CD8-positive, alpha-beta memory T cell (primary cell): ENCODE results near the gene CACNA1G. TPM values are rescaled to one million over a fixed set of nuclear protein-coding genes. Genes with fewer than 3 reads are reported as not detected.

Experiments
- CTCF ChIA-PET: fragments of 350-600 bp; sonication (Branson Sonifier 250); formaldehyde crosslinking; loops from one replicate; lab custom pipeline; 2021; ENCODE audit warnings: antibody characterized with exemption; lab: Charles Lee
- POLR2A ChIA-PET: fragments of 350-600 bp; sonication (Branson Sonifier 250); formaldehyde crosslinking; loops from one replicate; lab custom pipeline; 2021; ENCODE audit warnings: antibody characterized with exemption; lab: Charles Lee
- DNase-seq, 5 donors: peaks; one replicate each; pipeline versions ENCODE4 v3.0.0 to v3.0.0-alpha.2; 2020 to 2022; ENCODE audit warnings: mixed read lengths in 1 of 5
- H3K27ac ChIP-seq: one replicate; pipeline ENCODE4 v1.7.0; 2013; ENCODE audit warnings: low read depth, mild to moderate bottlenecking, low read length, moderate library complexity
- H3K27me3 ChIP-seq: 2 replicates; pipeline ENCODE4 v1.7.0; 2013; ENCODE audit warnings: low read length, mild to moderate bottlenecking; ENCODE audit not compliant: insufficient read depth, poor library complexity, severe bottlenecking
- H3K36me3 ChIP-seq: 2 replicates; pipeline ENCODE4 v1.7.0; 2013; ENCODE audit warnings: mild to moderate bottlenecking, low read length, moderate library complexity; ENCODE audit not compliant: insufficient read depth
- H3K4me1 ChIP-seq: 2 replicates; pipeline ENCODE4 v1.7.0; 2013; ENCODE audit warnings: mild to moderate bottlenecking, low read length, moderate library complexity; ENCODE audit not compliant: insufficient read depth
- H3K4me3 ChIP-seq: 2 replicates; pipeline ENCODE4 v1.7.0; 2013; ENCODE audit warnings: mild to moderate bottlenecking, low read length
- H3K9me3 ChIP-seq: 2 replicates; pipeline ENCODE4 v1.7.0; 2013; ENCODE audit warnings: mild to moderate bottlenecking, low read length
- H3K27ac Mint-ChIP-seq, 8 donors: one replicate each; pipeline ENCODE4 v1.8.0; 2020 to 2021; ENCODE audit warnings: mixed read lengths in 8 of 8, mild to moderate bottlenecking in 6 of 8, inconsistent platforms in 3 of 8, moderate library complexity in 3 of 8
- H3K27me3 Mint-ChIP-seq, 2 donors: one replicate each; pipeline ENCODE4 v1.8.0; 2020 to 2021; ENCODE audit warnings: mixed read lengths in 2 of 2, mild to moderate bottlenecking in 1 of 2, moderate library complexity in 1 of 2
- H3K36me3 Mint-ChIP-seq, 3 donors: one replicate each; pipeline ENCODE4 v1.8.0; 2020 to 2021; ENCODE audit warnings: mixed read lengths in 3 of 3, inconsistent platforms in 1 of 3, mild to moderate bottlenecking in 1 of 3
- H3K4me1 Mint-ChIP-seq, 3 donors: one replicate each; pipeline ENCODE4 v1.8.0; 2020 to 2021; ENCODE audit warnings: mixed read lengths in 3 of 3, inconsistent platforms in 1 of 3, mild to moderate bottlenecking in 1 of 3
- H3K4me3 Mint-ChIP-seq, 7 donors: one replicate each; pipeline ENCODE4 v1.8.0; 2020 to 2021; ENCODE audit warnings: mixed read lengths in 7 of 7, mild to moderate bottlenecking in 6 of 7, moderate library complexity in 4 of 7, inconsistent platforms in 2 of 7
- H3K9me3 Mint-ChIP-seq, 5 donors: one replicate each; pipeline ENCODE4 v1.8.0; 2020 to 2022; ENCODE audit warnings: mixed read lengths in 5 of 5, mild to moderate bottlenecking in 3 of 5, moderate library complexity in 2 of 5, inconsistent platforms in 1 of 5
- polyA plus RNA-seq: library from polyadenylated mRNA; unstranded; fragments of 300-500 nt; fragmentation: Illumina TruSeq; gene quantifications from one replicate; pipeline ENCODE4 v1.2.3, GENCODE V29; 2021
- total RNA-seq, 2 experiments: library from RNA; stranded (reverse); gene quantifications; one replicate each; pipeline ENCODE4 v1.2.3, GENCODE V29; 2021

CACNA1G gene
- total and polyA plus RNA-seq, 3 experiments from 2014 or later = 0.07 TPM; not detected in 2

DNA sequence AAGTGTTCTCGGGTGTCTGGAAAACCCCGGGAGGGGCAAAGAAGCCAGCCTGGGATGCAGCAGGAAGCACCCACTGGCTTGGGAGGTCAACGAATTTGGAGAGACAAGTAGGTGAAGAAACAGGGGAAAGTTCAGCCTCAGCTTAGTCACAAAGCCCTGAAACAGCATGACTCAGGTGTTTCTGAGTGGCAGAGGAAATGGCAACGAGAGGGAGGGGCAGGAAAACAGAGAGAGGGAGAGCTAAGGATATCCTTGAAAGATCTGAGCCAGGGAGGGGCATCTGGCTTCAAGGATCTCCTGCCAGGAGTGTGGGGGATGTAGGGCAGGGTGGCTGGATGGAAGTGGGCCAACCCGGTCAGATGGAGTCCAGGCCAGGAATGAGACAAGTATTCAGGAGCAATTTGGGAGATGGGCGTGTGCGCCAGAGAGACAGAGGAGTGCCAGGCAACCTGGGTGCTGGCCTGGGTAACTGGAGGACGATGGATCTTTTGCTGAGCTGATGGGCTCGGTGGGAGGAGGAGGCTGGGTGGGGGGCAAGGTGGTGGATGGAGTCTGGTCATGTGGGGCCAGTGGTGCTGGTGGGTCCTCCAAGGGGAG is 101.4 kb downstream of the CACNA1G start:
- H3K36me3 Mint-ChIP-seq = no peaks in the 10 kb centered on the region
- ChIA-PET CTCF (no interaction called here), POLR2A (no interaction called here)
- no peaks in the 10 kb centered on the region for H3K4me1 Mint-ChIP-seq
- H3K9me3 Mint-ChIP-seq = no peaks in the 10 kb centered on the region
- Histone ChIP-seq H3K27ac (peak overlapping the region; percentile 53), H3K4me3 (no peak overlapping the region), H3K36me3 (no peaks in the 10 kb centered on the region), H3K4me1 (no peaks in the 10 kb centered on the region), H3K27me3 (no peaks in the 10 kb centered on the region), H3K9me3 (no peaks in the 10 kb centered on the region)
- DNase-seq = no peak
- no peak overlapping the region for H3K4me3 Mint-ChIP-seq
- H3K27ac Mint-ChIP-seq = peak overlapping the region in 1 of 8 donors; percentile 3
- peaks cover 0 to 14% of the 10 kb centered on the region in 2 donors for H3K27me3 Mint-ChIP-seq

DNA sequence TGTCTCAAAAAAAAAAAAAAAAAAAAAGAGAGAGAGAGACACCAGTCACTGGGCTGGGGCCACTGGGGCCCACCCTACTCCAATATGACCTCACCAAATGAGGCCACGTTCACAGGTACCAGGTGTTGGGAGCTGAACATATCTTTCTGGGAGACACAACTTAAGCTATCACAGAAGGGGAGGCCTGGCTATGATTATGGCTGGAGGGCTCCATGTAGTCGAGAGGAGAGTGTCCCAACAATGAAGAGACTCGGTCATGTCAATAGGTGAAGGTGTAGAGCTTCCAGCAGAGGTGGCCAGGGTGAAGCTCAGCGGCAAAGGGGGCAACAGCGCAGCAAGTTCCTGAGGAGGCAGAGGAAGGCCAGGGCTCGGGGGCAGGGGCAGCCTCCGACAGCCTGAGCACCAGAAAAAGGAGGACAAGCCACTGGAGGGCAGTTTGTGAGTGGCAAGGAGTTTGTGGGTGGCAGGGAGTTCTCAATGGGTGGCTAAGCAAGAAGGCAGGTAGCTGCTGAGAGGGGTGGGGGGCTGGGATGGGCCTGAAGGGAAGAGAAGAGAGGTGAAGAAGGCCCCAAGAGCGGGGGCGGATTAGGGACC is 102.2 kb downstream of the CACNA1G start:
- no peak overlapping the region for H3K4me3 ChIP-seq
- ChIA-PET POLR2A (no interaction called here), CTCF (no interaction called here)
- no peaks in the 10 kb centered on the region for H3K4me1 Mint-ChIP-seq
- no peaks in the 10 kb centered on the region for H3K36me3 Mint-ChIP-seq
- no peak for DNase-seq
- H3K4me1 ChIP-seq = no peaks in the 10 kb centered on the region
- H3K27me3 ChIP-seq = no peaks in the 10 kb centered on the region
- peaks cover 0 to 14% of the 10 kb centered on the region in 2 donors for H3K27me3 Mint-ChIP-seq
- peak overlapping the region in 2 of 8 donors; percentile 12 to 39 for H3K27ac Mint-ChIP-seq
- no peaks in the 10 kb centered on the region for H3K36me3 ChIP-seq
- no peak overlapping the region for H3K4me3 Mint-ChIP-seq
- H3K27ac ChIP-seq = no peak overlapping the region
- H3K9me3 Mint-ChIP-seq = no peaks in the 10 kb centered on the region
- H3K9me3 ChIP-seq = no peaks in the 10 kb centered on the region

DNA sequence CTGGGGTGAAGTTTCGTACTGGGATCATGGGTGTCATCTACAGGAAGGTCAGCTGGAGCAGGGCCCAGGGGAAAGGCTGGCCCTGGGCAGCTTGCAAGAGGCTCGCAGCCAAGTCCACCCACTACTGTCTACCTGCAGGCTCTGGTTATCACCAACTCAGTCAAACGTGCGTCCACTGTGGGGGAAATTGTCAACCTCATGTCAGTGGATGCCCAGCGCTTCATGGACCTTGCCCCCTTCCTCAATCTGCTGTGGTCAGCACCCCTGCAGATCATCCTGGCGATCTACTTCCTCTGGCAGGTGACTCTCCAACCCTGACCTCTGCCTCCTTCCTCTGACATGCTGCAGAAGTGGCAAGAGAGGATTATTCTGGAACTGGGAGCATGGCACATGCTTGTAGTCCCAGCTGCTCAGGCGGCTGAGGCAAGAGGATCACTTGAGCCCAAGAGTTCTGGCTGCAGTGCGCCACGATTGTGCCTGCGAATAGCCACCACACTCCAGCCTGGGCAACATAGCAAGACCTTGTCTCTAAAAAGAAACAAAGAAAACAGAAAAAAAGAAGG is 103.4 kb downstream of the CACNA1G start:
- Histone ChIP-seq H3K9me3 (no peaks in the 10 kb centered on the region), H3K27ac (no peak overlapping the region), H3K4me3 (no peak overlapping the region), H3K27me3 (no peaks in the 10 kb centered on the region), H3K4me1 (no peaks in the 10 kb centered on the region), H3K36me3 (no peaks in the 10 kb centered on the region)
- no peaks in the 10 kb centered on the region for H3K9me3 Mint-ChIP-seq
- DNase-seq = no peak
- POLR2A ChIA-PET = no interaction called here
- peaks cover 0 to 10% of the 10 kb centered on the region in 2 donors for H3K27me3 Mint-ChIP-seq
- H3K4me1 Mint-ChIP-seq = no peaks in the 10 kb centered on the region
- H3K4me3 Mint-ChIP-seq = no peak overlapping the region
- CTCF ChIA-PET = no interaction called here
- no peak overlapping the region for H3K27ac Mint-ChIP-seq
- H3K36me3 Mint-ChIP-seq = no peaks in the 10 kb centered on the region

DNA sequence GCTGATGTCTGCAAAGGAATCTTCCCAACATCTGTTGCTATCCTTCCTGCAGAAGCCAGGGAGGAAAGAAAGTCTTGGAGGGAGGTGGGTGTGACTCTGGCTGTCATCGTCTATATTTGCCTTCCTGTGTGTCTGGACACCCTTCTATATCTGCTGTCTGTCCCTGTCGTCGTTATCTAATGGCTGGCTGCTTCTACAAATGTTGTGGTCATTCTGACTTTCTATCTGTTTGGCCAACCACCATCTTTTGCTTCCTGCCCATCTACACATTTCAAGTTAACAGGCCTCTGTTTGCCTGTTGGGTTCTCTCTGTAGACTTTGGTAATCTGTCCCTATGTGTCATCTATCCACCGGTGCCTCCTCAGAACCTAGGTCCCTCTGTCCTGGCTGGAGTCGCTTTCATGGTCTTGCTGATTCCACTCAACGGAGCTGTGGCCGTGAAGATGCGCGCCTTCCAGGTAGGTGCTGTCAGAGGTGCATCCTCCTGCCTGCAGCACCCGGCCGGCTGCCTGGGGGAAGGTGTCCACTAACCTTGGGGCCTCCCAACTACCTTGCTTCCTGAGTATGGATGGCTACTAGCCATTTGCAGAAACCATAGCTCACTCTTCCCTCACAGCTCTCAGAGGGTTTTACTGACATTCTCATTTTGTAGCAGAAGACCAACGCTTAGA is 104.4 kb downstream of the CACNA1G start:
- Mint-ChIP-seq H3K4me1 (no peaks in the 10 kb centered on the region), H3K4me3 (no peak overlapping the region), H3K27me3 (peaks cover 0 to 10% of the 10 kb centered on the region in 2 donors), H3K9me3 (no peaks in the 10 kb centered on the region), H3K27ac (no peak overlapping the region), H3K36me3 (no peaks in the 10 kb centered on the region)
- Histone ChIP-seq H3K36me3 (no peaks in the 10 kb centered on the region), H3K9me3 (no peaks in the 10 kb centered on the region), H3K27me3 (no peaks in the 10 kb centered on the region), H3K27ac (no peak overlapping the region), H3K4me1 (no peaks in the 10 kb centered on the region), H3K4me3 (no peak overlapping the region)
- ChIA-PET CTCF (no interaction called here), POLR2A (no interaction called here)
- DNase-seq = no peak

DNA sequence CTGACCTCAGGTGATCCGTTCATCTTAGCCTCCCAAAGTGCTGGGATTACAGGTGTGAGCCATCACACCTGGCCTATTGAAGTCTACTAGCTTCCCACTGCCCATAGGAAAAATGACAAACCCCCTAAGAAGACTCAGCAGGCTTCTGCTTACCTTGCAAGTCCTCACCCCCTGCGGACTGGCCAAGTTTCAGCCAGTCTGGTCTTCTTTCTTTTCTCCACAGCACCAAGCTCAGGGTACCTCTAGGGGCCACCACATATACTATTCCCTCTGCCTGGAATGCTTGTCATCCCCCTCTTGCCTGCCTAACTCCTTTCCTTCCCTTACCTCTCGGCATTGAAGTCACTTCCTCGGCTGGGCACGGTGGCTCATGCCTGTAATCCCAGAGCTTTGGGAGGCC is 105.3 kb downstream of the CACNA1G start:
- H3K36me3 Mint-ChIP-seq = no peaks in the 10 kb centered on the region
- no peaks in the 10 kb centered on the region for H3K36me3 ChIP-seq
- no peak overlapping the region for H3K27ac ChIP-seq
- no peak overlapping the region for H3K4me3 Mint-ChIP-seq
- H3K27ac Mint-ChIP-seq = no peak overlapping the region
- no peaks in the 10 kb centered on the region for H3K4me1 ChIP-seq
- no peaks in the 10 kb centered on the region for H3K4me1 Mint-ChIP-seq
- ChIA-PET CTCF (no interaction called here), POLR2A (no interaction called here)
- DNase-seq = no peak
- H3K4me3 ChIP-seq = no peak overlapping the region
- no peaks in the 10 kb centered on the region for H3K27me3 ChIP-seq
- no peaks in the 10 kb centered on the region for H3K9me3 Mint-ChIP-seq
- peaks cover 0 to 5% of the 10 kb centered on the region in 2 donors for H3K27me3 Mint-ChIP-seq
- no peaks in the 10 kb centered on the region for H3K9me3 ChIP-seq

DNA sequence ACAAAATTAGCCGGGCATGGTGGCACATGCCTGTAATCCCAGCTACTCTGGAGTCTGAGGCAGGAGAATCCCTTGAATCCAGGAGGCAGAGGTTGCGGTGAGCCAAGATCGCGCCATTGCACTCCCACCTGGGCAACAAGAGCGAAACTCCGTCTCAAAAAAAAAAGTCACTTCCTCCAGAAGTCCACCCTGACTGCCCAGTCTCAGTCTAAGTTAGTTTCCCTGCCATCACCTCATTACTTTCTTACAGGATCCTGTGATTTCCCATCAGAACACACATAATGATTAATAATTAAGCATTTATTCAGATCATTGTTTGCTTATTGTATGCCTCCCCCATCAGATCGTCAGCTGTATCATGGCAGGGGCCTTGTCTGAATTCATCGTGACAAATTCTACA is 105.8 kb downstream of the CACNA1G start:
- no peak overlapping the region for H3K27ac Mint-ChIP-seq
- no peaks in the 10 kb centered on the region for H3K36me3 Mint-ChIP-seq
- no peaks in the 10 kb centered on the region for H3K36me3 ChIP-seq
- H3K4me3 ChIP-seq = no peak overlapping the region
- no peaks in the 10 kb centered on the region for H3K4me1 ChIP-seq
- no peaks in the 10 kb centered on the region for H3K4me1 Mint-ChIP-seq
- H3K27me3 Mint-ChIP-seq = peaks cover 0 to under 1% of the 10 kb centered on the region in 2 donors
- no peak overlapping the region for H3K27ac ChIP-seq
- no peaks in the 10 kb centered on the region for H3K9me3 Mint-ChIP-seq
- no peak overlapping the region for H3K4me3 Mint-ChIP-seq
- POLR2A ChIA-PET = no interaction called here
- H3K27me3 ChIP-seq = no peaks in the 10 kb centered on the region
- H3K9me3 ChIP-seq = no peaks in the 10 kb centered on the region
- DNase-seq = no peak
- CTCF ChIA-PET = no interaction called here

DNA sequence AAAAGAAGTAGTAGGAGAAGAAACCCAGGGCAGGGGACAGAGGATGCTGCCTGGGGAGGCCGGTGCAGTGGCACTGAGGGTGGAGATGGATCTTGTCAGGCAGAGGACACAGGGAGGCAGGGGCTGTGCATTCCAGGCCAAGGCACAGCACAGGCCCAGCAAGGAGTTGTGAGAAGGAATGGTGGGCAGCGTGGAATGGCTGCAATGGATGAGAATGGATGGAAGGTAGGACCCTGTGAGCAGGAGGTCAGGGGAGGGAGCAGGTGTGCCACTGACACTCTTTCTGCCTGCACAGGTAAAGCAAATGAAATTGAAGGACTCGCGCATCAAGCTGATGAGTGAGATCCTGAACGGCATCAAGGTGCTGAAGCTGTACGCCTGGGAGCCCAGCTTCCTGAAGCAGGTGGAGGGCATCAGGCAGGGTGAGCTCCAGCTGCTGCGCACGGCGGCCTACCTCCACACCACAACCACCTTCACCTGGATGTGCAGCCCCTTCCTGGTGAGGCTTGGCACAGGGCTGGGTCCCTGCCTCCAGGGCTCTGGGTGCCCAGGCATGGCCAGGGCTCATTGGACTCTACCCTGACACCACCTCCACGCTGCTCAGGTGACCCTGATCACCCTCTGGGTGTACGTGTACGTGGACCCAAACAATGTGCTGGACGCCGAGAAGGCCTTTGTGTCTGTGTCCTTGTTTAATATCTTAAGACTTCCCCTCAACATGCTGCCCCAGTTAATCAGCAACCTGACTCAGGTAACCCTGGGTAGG is 106.9 kb downstream of the CACNA1G start:
- no peaks in the 10 kb centered on the region for H3K27me3 ChIP-seq
- no peaks in the 10 kb centered on the region for H3K9me3 ChIP-seq
- H3K4me1 ChIP-seq = no peaks in the 10 kb centered on the region
- Mint-ChIP-seq H3K9me3 (no peaks in the 10 kb centered on the region), H3K27ac (peak overlapping the region in 2 of 8 donors; percentile 33 to 56), H3K36me3 (no peaks in the 10 kb centered on the region), H3K4me1 (no peaks in the 10 kb centered on the region), H3K27me3 (no peaks in the 10 kb centered on the region), H3K4me3 (no peak overlapping the region)
- DNase-seq = no peak
- H3K36me3 ChIP-seq = no peaks in the 10 kb centered on the region
- no peak overlapping the region for H3K4me3 ChIP-seq
- POLR2A ChIA-PET = no interaction called here
- H3K27ac ChIP-seq = no peak overlapping the region
- CTCF ChIA-PET = no interaction called here
